Hepatocyte (in vitro differentiated cells): ENCODE measurements around the gene COL17A1. TPM values are rescaled to one million over a fixed set of nuclear protein-coding genes. Genes with fewer than 3 reads are reported as not detected.

Experiments
- DNase-seq: peaks from one replicate; pipeline ENCODE4 v3.0.0-alpha.2; 2016; ENCODE audit warnings: low spot score
- H2AFZ ChIP-seq: fragments of 200-600 bp; sonication (generic); 2 replicates; pipeline ENCODE4 v1.6.0; 2016; ENCODE audit warnings: antibody characterized with exemption, mild to moderate bottlenecking
- H3K27ac ChIP-seq: fragments of 200-600 bp; sonication (generic); 2 replicates; pipeline ENCODE4 v1.5.1; 2016; ENCODE audit warnings: mild to moderate bottlenecking
- H3K27me3 ChIP-seq: fragments of 200-600 bp; sonication (generic); 2 replicates; pipeline ENCODE4 v1.6.1; 2016
- H3K36me3 ChIP-seq: fragments of 200-600 bp; sonication (generic); replicated peaks from 2 replicates; pipeline ENCODE4 v1.5.1; 2016; ENCODE audit warnings: low read depth; ENCODE audit not compliant: insufficient read depth
- H3K4me1 ChIP-seq: fragments of 200-600 bp; sonication (generic); 2 replicates; pipeline ENCODE4 v1.5.1; 2016; ENCODE audit warnings: mild to moderate bottlenecking, moderate library complexity; ENCODE audit not compliant: insufficient read depth
- H3K4me2 ChIP-seq: fragments of 200-600 bp; sonication (generic); 2 replicates; pipeline ENCODE4 v1.6.0; 2016
- H3K4me3 ChIP-seq: fragments of 200-600 bp; sonication (generic); 2 replicates; pipeline ENCODE4 v1.5.1; 2016; ENCODE audit warnings: mild to moderate bottlenecking
- H3K79me2 ChIP-seq: fragments of 200-600 bp; sonication (generic); 2 replicates; pipeline ENCODE4 v1.6.0; 2017; ENCODE audit warnings: mild to moderate bottlenecking
- H3K9me2 ChIP-seq: fragments of 200-600 bp; sonication (generic); replicated peaks from 2 replicates; pipeline ENCODE4 v1.6.0; 2017; ENCODE audit warnings: mild to moderate bottlenecking; ENCODE audit not compliant: insufficient read depth
- H3K9me3 ChIP-seq: fragments of 200-600 bp; sonication (generic); 2 replicates; pipeline ENCODE4 v1.5.1; 2016; ENCODE audit warnings: low read depth, mild to moderate bottlenecking
- H4K20me1 ChIP-seq: fragments of 200-600 bp; sonication (generic); 2 replicates; pipeline ENCODE4 v1.6.0; 2016; ENCODE audit warnings: mild to moderate bottlenecking; ENCODE audit not compliant: insufficient read depth, poor library complexity, severe bottlenecking
- CTCF ChIP-seq: fragments of 200-600 bp; sonication (generic); IDR thresholded peaks from 2 replicates; pipeline ENCODE4 v1.5.1; 2016; ENCODE audit warnings: antibody characterized with exemption, mild to moderate bottlenecking; ENCODE audit not compliant: poor library complexity
- EZH2 ChIP-seq: fragments of 200-600 bp; sonication (generic); IDR thresholded peaks from 2 replicates; pipeline ENCODE4 v1.6.1; 2016; ENCODE audit warnings: antibody characterized with exemption, mild to moderate bottlenecking, borderline replicate concordance
- EZH2phosphoT487 ChIP-seq: fragments of 200-600 bp; sonication (generic); IDR thresholded peaks from one replicate; pipeline ENCODE4 v1.6.1; 2018; ENCODE audit warnings: antibody characterized with exemption, mild to moderate bottlenecking, low read depth, moderate library complexity; ENCODE audit not compliant: unreplicated experiment, severe bottlenecking
- WGBS: methylation state at CpG from one replicate; pipeline ENCODE4 v1.1.6; 2016; ENCODE audit warnings: low lambda C conversion rate; ENCODE audit errors: missing lambda C conversion rate; 5-methylcytosine and 5-hydroxymethylcytosine counted together
- polyA plus RNA-seq: library from polyadenylated mRNA; unstranded; fragments of >200 nt; fragmentation: Nextera tagmentation; extraction: Ambion mirVana; gene quantifications from 2 replicates; pipeline ENCODE4 v1.2.1, GENCODE V29; 2016
- total RNA-seq: library from RNA; depleted of rRNA; stranded (reverse); fragments of >200 nt; gene quantifications from 2 replicates; pipeline ENCODE4 v1.2.3, GENCODE V29; 2014

COL17A1 gene
- total and polyA plus RNA-seq, 2 experiments from 2014 or later: 3.3 to 7.5 TPM

DNA sequence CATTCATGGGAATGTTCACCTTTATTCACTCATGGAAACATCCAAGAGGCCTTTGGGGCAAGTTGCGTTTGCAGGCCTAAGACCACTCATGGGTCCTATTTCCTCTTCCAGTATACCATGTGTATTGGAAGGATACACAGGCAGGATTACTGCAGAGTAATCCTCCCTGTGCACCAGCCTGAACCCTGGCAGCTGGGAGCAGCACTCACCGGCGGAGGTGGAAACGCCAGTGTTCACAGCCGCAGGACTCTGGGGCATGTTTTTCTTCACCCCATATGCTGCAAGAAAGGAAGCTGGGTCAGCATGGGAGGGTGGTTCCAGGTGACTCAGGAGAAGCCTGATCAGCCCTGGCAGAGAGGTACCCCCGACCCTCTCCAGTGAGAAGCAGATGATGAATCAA, 24.5 kb downstream of the COL17A1 start:
- H3K27ac ChIP-seq: no peak overlapping the region
- H3K36me3 ChIP-seq: no peaks in the 10 kb centered on the region
- H3K4me1 ChIP-seq: no peaks in the 10 kb centered on the region
- no peaks in the 10 kb centered on the region for H3K9me3 ChIP-seq
- H3K27me3 ChIP-seq: no peaks in the 10 kb centered on the region
- no peaks in the 10 kb centered on the region for H3K9me2 ChIP-seq
- H3K4me3 ChIP-seq: no peak overlapping the region
- TF ChIP-seq EZH2 (no peak), EZH2phosphoT487 (no peak), CTCF (no peak)
- no peak overlapping the region for H2AFZ ChIP-seq
- WGBS: 92% methylated on average over 6 of the region's 6 CpGs
- no peaks in the 10 kb centered on the region for H3K79me2 ChIP-seq
- no peak overlapping the region for H3K4me2 ChIP-seq
- no peaks in the 10 kb centered on the region for H4K20me1 ChIP-seq
- no peak for DNase-seq

GRCh38 chr10:104059364-104059763, 26.3 kb downstream of the COL17A1 start:
- no peaks in the 10 kb centered on the region for H4K20me1 ChIP-seq
- H2AFZ ChIP-seq: no peak overlapping the region
- no peak overlapping the region for H3K4me3 ChIP-seq
- peak; percentile 32 for DNase-seq
- H3K27ac ChIP-seq: no peak overlapping the region
- no peaks in the 10 kb centered on the region for H3K9me2 ChIP-seq
- no peak for TF ChIP-seq CTCF
- no peak for TF ChIP-seq EZH2phosphoT487
- TF ChIP-seq EZH2: no peak
- WGBS: 61% methylated on average over 4 of the region's 4 CpGs
- no peaks in the 10 kb centered on the region for H3K27me3 ChIP-seq
- H3K36me3 ChIP-seq: no peaks in the 10 kb centered on the region
- H3K79me2 ChIP-seq: no peaks in the 10 kb centered on the region
- H3K4me1 ChIP-seq: no peaks in the 10 kb centered on the region
- H3K9me3 ChIP-seq: no peaks in the 10 kb centered on the region
- no peak overlapping the region for H3K4me2 ChIP-seq

GRCh38 chr10:104057717-104058116, 28.0 kb downstream of the COL17A1 start:
- TF ChIP-seq EZH2phosphoT487 (no peak), EZH2 (no peak), CTCF (no peak)
- Histone ChIP-seq H3K4me2 (no peak overlapping the region), H3K9me2 (no peaks in the 10 kb centered on the region), H3K27ac (no peak overlapping the region), H3K27me3 (no peaks in the 10 kb centered on the region), H3K9me3 (no peaks in the 10 kb centered on the region), H3K36me3 (no peaks in the 10 kb centered on the region), H3K79me2 (no peaks in the 10 kb centered on the region), H3K4me3 (no peak overlapping the region), H2AFZ (no peak overlapping the region), H3K4me1 (no peaks in the 10 kb centered on the region), H4K20me1 (no peaks in the 10 kb centered on the region)
- DNase-seq: no peak
- WGBS: 76% methylated on average over 6 of the region's 6 CpGs
